Endodermal cell (in vitro differentiated cells): ENCODE measurements around the gene KCTD20. TPM values are rescaled to one million over a fixed set of nuclear protein-coding genes. Genes with fewer than 3 reads are reported as not detected.
A peak's percentile ranks its signal among the peaks of the same experiment; 100 is the strongest.

ENCODE experiments used
- DNase-seq: peaks from one replicate; pipeline ENCODE4 v3.0.0-alpha.2; 2017
- H3K27ac ChIP-seq: 2 replicates; pipeline ENCODE4 v1.5.1; 2013; ENCODE audit warnings: mild to moderate bottlenecking, low read depth, low read length, moderate library complexity
- H3K27me3 ChIP-seq: 2 replicates; pipeline ENCODE4 v1.6.1; 2013; ENCODE audit warnings: mild to moderate bottlenecking, low read length, moderate library complexity; ENCODE audit not compliant: insufficient read depth, control insufficient read depth, poor library complexity, severe bottlenecking
- H3K36me3 ChIP-seq: 2 replicates; pipeline ENCODE4 v1.7.0; 2013; ENCODE audit warnings: mild to moderate bottlenecking, low read length, moderate library complexity; ENCODE audit not compliant: control insufficient read depth, insufficient read depth
- H3K4me1 ChIP-seq: one replicate; pipeline ENCODE4 v1.7.0; 2013; ENCODE audit warnings: low read length; ENCODE audit not compliant: control insufficient read depth, insufficient read depth
- H3K4me3 ChIP-seq: 2 replicates; pipeline ENCODE4 v1.5.1; 2013; ENCODE audit warnings: mild to moderate bottlenecking, low read length, moderate library complexity
- H3K9ac ChIP-seq: 2 replicates; pipeline ENCODE4 v1.6.1; 2013; ENCODE audit warnings: mild to moderate bottlenecking, low read length, moderate library complexity; ENCODE audit not compliant: poor library complexity, severe bottlenecking; ENCODE audit errors: extremely low read depth
- H3K9me3 ChIP-seq: 2 replicates; pipeline ENCODE4 v1.6.1; 2013; ENCODE audit warnings: mild to moderate bottlenecking, low read length, moderate library complexity; ENCODE audit not compliant: control insufficient read depth
- H3K27ac Mint-ChIP-seq: 2 replicates; pipeline ENCODE4 v1.8.0; 2020; ENCODE audit warnings: mixed read lengths
- H3K27me3 Mint-ChIP-seq: 2 replicates; pipeline ENCODE4 v1.8.0; 2021; ENCODE audit warnings: mild to moderate bottlenecking, mixed read lengths; ENCODE audit not compliant: insufficient read depth
- H3K36me3 Mint-ChIP-seq: 2 replicates; pipeline ENCODE4 v1.8.0; 2020; ENCODE audit warnings: low read depth, mixed read lengths
- H3K4me1 Mint-ChIP-seq: 2 replicates; pipeline ENCODE4 v1.8.0; 2020; ENCODE audit warnings: mixed read lengths
- H3K4me3 Mint-ChIP-seq: 2 replicates; pipeline ENCODE4 v1.8.0; 2020; ENCODE audit warnings: mild to moderate bottlenecking, moderate library complexity, mixed read lengths
- H3K9me3 Mint-ChIP-seq: 2 replicates; pipeline ENCODE4 v1.8.0; 2020; ENCODE audit warnings: mild to moderate bottlenecking, mixed read lengths
- WGBS, 2 experiments: methylation state at CpG; one replicate each; pipeline versions ENCODE4 v1.1.5 to v1.1.7; 2013; ENCODE audit warnings: missing lambda C conversion rate in 2 of 2, mixed read lengths in 1 of 2; ENCODE audit not compliant: insufficient coverage in 1 of 2, insufficient read length in 1 of 2; 5-methylcytosine and 5-hydroxymethylcytosine counted together
- long read RNA-seq, 4 experiments: library from polyadenylated mRNA in 2 of 4; library from RNA in 1 of 4; library from capped mRNA in 1 of 4; stranded (forward) in 3 of 4; unstranded in 1 of 4; transcript quantifications; one replicate each; pipeline ENCODE4 v2.0.0, GENCODE V29; 2020 to 2021; ENCODE audit warnings: inconsistent platforms in 1 of 4
- polyA plus RNA-seq, 2 experiments: library from polyadenylated mRNA; stranded (reverse); fragments of 50-300 nt; gene quantifications; one replicate each; pipeline ENCODE4 v1.2.3, GENCODE V29; 2013
- total RNA-seq, 2 donors: library from RNA; stranded (reverse); fragmentation: NEBNext Ultra II Directional in 1 of 2; extraction: Animal tissue kit (Norgen Biotek cat#: 25700) in 1 of 2; gene quantifications; 2 replicates in 1 of 2; 3 replicates in 1 of 2; pipeline ENCODE4 v1.2.1, GENCODE V29; 2021
- TF ChIP-seq, protein P1 (sequence below): fragments of 200-600 bp; sonication (generic); conservative IDR thresholded peaks from 2 replicates; pipeline ENCODE4 v1.5.0; 2021; ENCODE audit warnings: antibody characterized with exemption, mild to moderate bottlenecking

The KCTD20 gene
- total RNA-seq = 10 to 100 TPM; 20.5 to 29.0 TPM
- 40.9 TPM for polyA plus RNA-seq (2013, experiment 1 of 2)
- 43.1 TPM for polyA plus RNA-seq (2013, experiment 2 of 2)
- long read RNA-seq, experiment 1, full-length matches to known transcripts = 6 of 12 reads
- long read RNA-seq, experiment 1, partial matches to known transcripts = 1 of 12 reads
- long read RNA-seq, experiment 1, other reads (novel, unspliced or antisense) = 5 of 12 reads
- long read RNA-seq, experiment 2, full-length matches to known transcripts = 37 of 62 reads
- long read RNA-seq, experiment 2, partial matches to known transcripts = 15 of 62 reads
- long read RNA-seq, experiment 2, other reads (novel, unspliced or antisense) = 10 of 62 reads
- long read RNA-seq, experiment 3, full-length matches to known transcripts = 55 of 74 reads
- long read RNA-seq, experiment 3, partial matches to known transcripts = 5 of 74 reads
- long read RNA-seq, experiment 3, other reads (novel, unspliced or antisense) = 14 of 74 reads
- long read RNA-seq, experiment 4, full-length matches to known transcripts = 2 of 4 reads
- long read RNA-seq, experiment 4, partial matches to known transcripts = 2 of 4 reads
- long read RNA-seq, experiment 4, other reads (novel, unspliced or antisense) = 0 of 4 reads

DNA sequence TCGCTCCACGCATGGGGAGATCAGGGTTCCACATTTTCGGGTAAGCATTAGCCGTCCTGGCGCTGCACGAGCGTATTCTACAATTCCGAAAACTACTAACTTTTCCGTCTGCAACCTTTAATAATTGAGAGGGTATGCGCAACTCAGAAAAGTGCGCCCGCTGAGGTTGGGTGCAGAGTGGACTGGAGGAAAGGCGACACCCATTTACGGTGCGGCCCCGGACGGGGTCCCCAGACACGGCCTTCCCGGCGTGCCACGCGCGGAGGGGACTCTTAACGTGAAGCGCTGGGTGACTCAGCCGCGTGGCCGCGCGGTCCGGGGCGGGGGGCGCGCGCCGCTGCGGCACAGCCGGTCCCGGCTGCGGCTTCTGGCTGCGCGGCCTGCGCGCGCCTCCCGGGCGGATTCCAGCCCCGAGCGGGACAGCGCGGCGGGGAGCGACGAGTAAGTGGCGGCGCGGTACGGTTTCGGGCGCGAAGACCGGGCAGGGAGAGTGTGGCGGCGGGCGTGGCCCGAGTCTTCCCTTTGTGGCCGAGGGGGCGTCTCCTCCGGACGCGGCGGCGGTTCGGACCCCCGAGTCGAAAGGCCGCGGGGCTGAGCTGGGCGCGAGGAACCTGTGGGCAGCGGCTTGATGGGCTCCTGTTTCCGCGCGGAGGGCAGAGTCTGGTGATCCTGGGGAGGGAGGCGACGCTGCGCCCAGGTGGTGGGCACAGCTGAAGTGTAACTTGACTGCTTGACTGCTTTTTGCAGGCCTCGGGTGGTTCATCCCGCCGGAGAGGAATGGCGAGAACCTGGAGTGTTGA, at the start of gene KCTD20, which contains the start of gene PXT1:
TSS of gene KCTD20 (plus strand) at position 330 of the 800 bp plus-strand sequence. CDS start 27,098 bp downstream, outside the sequence.
TSS of gene PXT1 (minus strand) at position 184 of the 800 bp plus-strand sequence. CDS start 16,772 bp downstream, outside the sequence.
- Histone ChIP-seq H3K27me3 (no peaks in the 10 kb centered on the region), H3K9me3 (no peaks in the 10 kb centered on the region), H3K4me3 (peak within 1 kb of the TSS; percentile 97), H3K9ac (peak within 1 kb of the TSS; percentile 73), H3K27ac (peak within 1 kb of the TSS; percentile 83), H3K36me3 (no peaks in the 10 kb centered on the region), H3K4me1 (peaks cover 6% of the 10 kb centered on the region)
- DNase-seq = peak; percentile 90
- WGBS, 2 experiments = 2 to 5% methylated on average over 14 to 91 of the region's 91 CpGs
- H3K27ac Mint-ChIP-seq = peak within 1 kb of the TSS; percentile 98
- H3K4me3 Mint-ChIP-seq = peak within 1 kb of the TSS; percentile 94
- peaks cover 3% of the 10 kb centered on the region for H3K36me3 Mint-ChIP-seq
- H3K9me3 Mint-ChIP-seq = no peaks in the 10 kb centered on the region
- H3K4me1 Mint-ChIP-seq = peaks cover 22% of the 10 kb centered on the region
- TF ChIP-seq, protein P1, sequence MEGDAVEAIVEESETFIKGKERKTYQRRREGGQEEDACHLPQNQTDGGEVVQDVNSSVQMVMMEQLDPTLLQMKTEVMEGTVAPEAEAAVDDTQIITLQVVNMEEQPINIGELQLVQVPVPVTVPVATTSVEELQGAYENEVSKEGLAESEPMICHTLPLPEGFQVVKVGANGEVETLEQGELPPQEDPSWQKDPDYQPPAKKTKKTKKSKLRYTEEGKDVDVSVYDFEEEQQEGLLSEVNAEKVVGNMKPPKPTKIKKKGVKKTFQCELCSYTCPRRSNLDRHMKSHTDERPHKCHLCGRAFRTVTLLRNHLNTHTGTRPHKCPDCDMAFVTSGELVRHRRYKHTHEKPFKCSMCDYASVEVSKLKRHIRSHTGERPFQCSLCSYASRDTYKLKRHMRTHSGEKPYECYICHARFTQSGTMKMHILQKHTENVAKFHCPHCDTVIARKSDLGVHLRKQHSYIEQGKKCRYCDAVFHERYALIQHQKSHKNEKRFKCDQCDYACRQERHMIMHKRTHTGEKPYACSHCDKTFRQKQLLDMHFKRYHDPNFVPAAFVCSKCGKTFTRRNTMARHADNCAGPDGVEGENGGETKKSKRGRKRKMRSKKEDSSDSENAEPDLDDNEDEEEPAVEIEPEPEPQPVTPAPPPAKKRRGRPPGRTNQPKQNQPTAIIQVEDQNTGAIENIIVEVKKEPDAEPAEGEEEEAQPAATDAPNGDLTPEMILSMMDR = no peak
- no peaks in the 10 kb centered on the region for H3K27me3 Mint-ChIP-seq

- no peak for DNase-seq
- 86% methylated on average over 1 of the region's 1 CpG; no CpG with 5 or more reads in 1 of the 2 experiments for WGBS, 2 experiments
- H3K4me3 Mint-ChIP-seq = no peak overlapping the region
- H3K9ac ChIP-seq = no peak overlapping the region
- peaks cover 22% of the 10 kb centered on the region for H3K4me1 Mint-ChIP-seq
- H3K27ac Mint-ChIP-seq = no peak overlapping the region
- no peak overlapping the region for H3K27ac ChIP-seq
- H3K4me1 ChIP-seq = peaks cover 13% of the 10 kb centered on the region
- no peaks in the 10 kb centered on the region for H3K9me3 ChIP-seq
- H3K27me3 Mint-ChIP-seq = no peaks in the 10 kb centered on the region
- TF ChIP-seq, protein P1 = no peak
- H3K36me3 Mint-ChIP-seq = no peaks in the 10 kb centered on the region
- no peaks in the 10 kb centered on the region for H3K36me3 ChIP-seq
- H3K27me3 ChIP-seq = no peaks in the 10 kb centered on the region
- no peak overlapping the region for H3K4me3 ChIP-seq
- peaks cover 4% of the 10 kb centered on the region for H3K9me3 Mint-ChIP-seq
These were observed 42.8 kb upstream of the KCTD20 start for GRCh38 chr6:36399970-36400369.

- Mint-ChIP-seq H3K9me3 (peaks cover 4% of the 10 kb centered on the region), H3K27me3 (no peaks in the 10 kb centered on the region), H3K4me1 (peaks cover 20% of the 10 kb centered on the region), H3K27ac (no peak overlapping the region), H3K4me3 (no peak overlapping the region), H3K36me3 (no peaks in the 10 kb centered on the region)
- H3K27me3 ChIP-seq = no peaks in the 10 kb centered on the region
- H3K36me3 ChIP-seq = no peaks in the 10 kb centered on the region
- TF ChIP-seq, protein P1 = no peak
- DNase-seq = no peak
- peak overlapping the region; percentile 4 for H3K4me3 ChIP-seq
- no peak overlapping the region for H3K27ac ChIP-seq
- 66 to 75% methylated on average over 3 of the region's 3 CpGs for WGBS, 2 experiments
- H3K9ac ChIP-seq = no peak overlapping the region
- no peaks in the 10 kb centered on the region for H3K9me3 ChIP-seq
- peaks cover 9% of the 10 kb centered on the region for H3K4me1 ChIP-seq
These were observed 40.3 kb upstream of the KCTD20 start for GRCh38 chr6:36402481-36402880.
